ENCODE measurements around the gene UNC5CL. TPM values are rescaled to one million over a fixed set of nuclear protein-coding genes. Genes with fewer than 3 reads are reported as not detected.

The UNC5CL gene
- total and polyA plus RNA-seq, 2 experiments from 2014 or later = 0.87 to 1.2 TPM

Other genes starting within 250 kb of the UNC5CL start
- not detected in 2 replicates for gene TSPO2, start 3.2 kb upstream of the UNC5CL start, total RNA-seq (2014; rRNA removed; shearing (Covaris generic))
- gene TSPO2, start 3.2 kb upstream of the UNC5CL start, polyA plus RNA-seq (2016; fragmentation: Nextera tagmentation; extraction: Ambion mirVana) = 0.31 TPM in 1 of 2 replicates, not detected in the other
- not detected in 2 replicates for gene APOBEC2, start 14.0 kb upstream of the UNC5CL start, total RNA-seq (2014; rRNA removed; shearing (Covaris generic))
- gene APOBEC2, start 14.0 kb upstream of the UNC5CL start, polyA plus RNA-seq (2016; fragmentation: Nextera tagmentation; extraction: Ambion mirVana) = 0.77 and 2.4 TPM in 2 replicates
- 25.9 and 33.1 TPM in 2 replicates for gene OARD1, start 33.1 kb upstream of the UNC5CL start, total RNA-seq (2014; rRNA removed; shearing (Covaris generic))
- gene OARD1, start 33.1 kb upstream of the UNC5CL start, polyA plus RNA-seq (2016; fragmentation: Nextera tagmentation; extraction: Ambion mirVana) = 49.9 and 60.8 TPM in 2 replicates
- 35.7 and 39.1 TPM in 2 replicates for gene NFYA, start 33.8 kb upstream of the UNC5CL start, total RNA-seq (2014; rRNA removed; shearing (Covaris generic))
- 10.2 and 10.8 TPM in 2 replicates for gene NFYA, start 33.8 kb upstream of the UNC5CL start, polyA plus RNA-seq (2016; fragmentation: Nextera tagmentation; extraction: Ambion mirVana)
- not detected in 2 replicates for gene TREML1, start 115.1 kb upstream of the UNC5CL start, total RNA-seq (2014; rRNA removed; shearing (Covaris generic))
- gene TREML1, start 115.1 kb upstream of the UNC5CL start, polyA plus RNA-seq (2016; fragmentation: Nextera tagmentation; extraction: Ambion mirVana) = not detected in 2 replicates
- gene TREM2, start 123.9 kb upstream of the UNC5CL start, total RNA-seq (2014; rRNA removed; shearing (Covaris generic)) = not detected in 2 replicates
- not detected in 2 replicates for gene TREM2, start 123.9 kb upstream of the UNC5CL start, polyA plus RNA-seq (2016; fragmentation: Nextera tagmentation; extraction: Ambion mirVana)
- 0.07 TPM in 1 of 2 replicates, not detected in the other for gene TREML2, start 161.9 kb upstream of the UNC5CL start, total RNA-seq (2014; rRNA removed; shearing (Covaris generic))
- gene TREML2, start 161.9 kb upstream of the UNC5CL start, polyA plus RNA-seq (2016; fragmentation: Nextera tagmentation; extraction: Ambion mirVana) = 0.19 TPM in 1 of 2 replicates, not detected in the other
- not detected in 2 replicates for gene TREML4, start 189.1 kb upstream of the UNC5CL start, total RNA-seq (2014; rRNA removed; shearing (Covaris generic))
- not detected in 2 replicates for gene TREML4, start 189.1 kb upstream of the UNC5CL start, polyA plus RNA-seq (2016; fragmentation: Nextera tagmentation; extraction: Ambion mirVana)
- gene TREM1, start 247.5 kb upstream of the UNC5CL start, total RNA-seq (2014; rRNA removed; shearing (Covaris generic)) = not detected in 2 replicates
- not detected in 2 replicates for gene TREM1, start 247.5 kb upstream of the UNC5CL start, polyA plus RNA-seq (2016; fragmentation: Nextera tagmentation; extraction: Ambion mirVana)

All from GM23338 (cell line).